SK-N-MC (cell line): ENCODE measurements around the gene SOX6.
A peak's percentile ranks its signal among the peaks of the same experiment; 100 is the strongest.

Experiments used
- DNase-seq: peaks from one replicate; pipeline ENCODE4 v3.0.0-alpha.2; 2011; ENCODE audit warnings: low read depth, low spot score
- H3K27ac ChIP-seq: fragments of 200-600 bp; sonication (generic); 2 replicates; pipeline ENCODE4 v1.5.1; 2016; ENCODE audit warnings: mixed run types
- H3K36me3 ChIP-seq: fragments of 200-600 bp; sonication (generic); 2 replicates; pipeline ENCODE4 v1.6.1; 2017; ENCODE audit warnings: antibody characterized with exemption, low read length, mixed read lengths; ENCODE audit not compliant: insufficient read depth
- H3K4me3 ChIP-seq: fragments of 200-600 bp; sonication (generic); 2 replicates; pipeline ENCODE4 v1.5.1; 2016
- H3K9ac ChIP-seq: fragments of 200-600 bp; sonication (generic); 2 replicates; pipeline ENCODE4 v1.8.0; 2017; ENCODE audit warnings: mixed run types, mixed read lengths; ENCODE audit not compliant: insufficient read length
- H3K9me3 ChIP-seq: fragments of 200-600 bp; sonication (generic); 2 replicates; pipeline ENCODE4 v1.6.1; 2017; ENCODE audit warnings: low read depth, mild to moderate bottlenecking, antibody characterized with exemption, low read length, moderate library complexity, mixed read lengths
- EZH2 ChIP-seq: fragments of 200-600 bp; sonication (generic); IDR thresholded peaks from one replicate; pipeline ENCODE4 v1.6.1; 2017; ENCODE audit warnings: antibody characterized with exemption
- FOXP2 ChIP-seq: optimal IDR thresholded peaks from 2 replicates; pipeline ENCODE3; 2011; ENCODE audit warnings: mild to moderate bottlenecking, moderate library complexity; ENCODE audit not compliant: insufficient read depth; ENCODE audit errors: extremely low read length, control extremely low read depth
- POLR2AphosphoS5 ChIP-seq: IDR thresholded peaks from 2 replicates; pipeline ENCODE4 v1.6.1; 2012; ENCODE audit warnings: mild to moderate bottlenecking, low read depth, low read length, borderline replicate concordance

Gene SOX6

GRCh38 chr11:16114978-16115871 lies 241.1 kb downstream of the SOX6 start:
- H3K9me3 ChIP-seq: no peaks in the 10 kb centered on the region
- no peak overlapping the region for H3K9ac ChIP-seq
- TF ChIP-seq FOXP2 (no peak), EZH2 (no peak), POLR2AphosphoS5 (no peak)
- H3K36me3 ChIP-seq: peaks cover 9% of the 10 kb centered on the region
- no peak overlapping the region for H3K4me3 ChIP-seq
- H3K27ac ChIP-seq: peak overlapping the region; percentile 47
- no peak for DNase-seq

GRCh38 chr11:16114431-16114830 lies 241.9 kb downstream of the SOX6 start:
- H3K9ac ChIP-seq: no peak overlapping the region
- no peak overlapping the region for H3K4me3 ChIP-seq
- peaks cover 17% of the 10 kb centered on the region for H3K36me3 ChIP-seq
- H3K9me3 ChIP-seq: no peaks in the 10 kb centered on the region
- TF ChIP-seq POLR2AphosphoS5: no peak
- no peak for TF ChIP-seq EZH2
- no peak for TF ChIP-seq FOXP2
- no peak for DNase-seq
- peak overlapping the region; percentile 47 for H3K27ac ChIP-seq

- H3K9ac ChIP-seq: peak overlapping the region; percentile 37
- H3K9me3 ChIP-seq: peaks cover 1% of the 10 kb centered on the region; the same call in 1 of the 2 replicates
- TF ChIP-seq FOXP2 (no peak), EZH2 (no peak), POLR2AphosphoS5 (no peak)
- H3K4me3 ChIP-seq: peak overlapping the region; percentile 56; the same call in 1 of the 2 replicates
- no peak for DNase-seq
- peaks cover 36% of the 10 kb centered on the region for H3K36me3 ChIP-seq
- peak overlapping the region; percentile 77 for H3K27ac ChIP-seq
Observed at GRCh38 chr11:16111690-16112089, 244.7 kb downstream of the SOX6 start.

GRCh38 chr11:16110886-16111285 lies 245.5 kb downstream of the SOX6 start:
- TF ChIP-seq POLR2AphosphoS5 (no peak), FOXP2 (no peak), EZH2 (no peak)
- H3K9me3 ChIP-seq: peaks cover 7% of the 10 kb centered on the region; the same call in 1 of the 2 replicates
- peak overlapping the region; percentile 37 for H3K9ac ChIP-seq
- peaks cover 41% of the 10 kb centered on the region for H3K36me3 ChIP-seq
- peak overlapping the region; percentile 56; the same call in 1 of the 2 replicates for H3K4me3 ChIP-seq
- DNase-seq: no peak
- H3K27ac ChIP-seq: peak overlapping the region; percentile 77

GRCh38 chr11:16099343-16099900 lies 256.9 kb downstream of the SOX6 start:
- Histone ChIP-seq H3K9me3 (no peaks in the 10 kb centered on the region), H3K9ac (peak overlapping the region; percentile 56), H3K36me3 (peaks cover 20% of the 10 kb centered on the region), H3K27ac (peak overlapping the region; percentile 93), H3K4me3 (peak overlapping the region; percentile 71)
- peak; percentile 94 for DNase-seq
- TF ChIP-seq EZH2: no peak
- peak; percentile 18; the same call in 1 of the 2 replicates for TF ChIP-seq POLR2AphosphoS5

- Histone ChIP-seq H3K4me3 (peak overlapping the region; percentile 71), H3K9ac (peak overlapping the region; percentile 56), H3K36me3 (peaks cover 24% of the 10 kb centered on the region), H3K27ac (peak overlapping the region; percentile 93), H3K9me3 (no peaks in the 10 kb centered on the region)
- peak; percentile 65 for DNase-seq
- TF ChIP-seq FOXP2: no peak
- no peak; the same call in 1 of the 2 replicates for TF ChIP-seq POLR2AphosphoS5
- no peak for TF ChIP-seq EZH2
Observed at GRCh38 chr11:16098526-16099205, 257.7 kb downstream of the SOX6 start.

GRCh38 chr11:16097543-16097942 lies 258.8 kb downstream of the SOX6 start:
- Histone ChIP-seq H3K9ac (no peak overlapping the region), H3K36me3 (peaks cover 20% of the 10 kb centered on the region), H3K9me3 (no peaks in the 10 kb centered on the region), H3K4me3 (no peak overlapping the region), H3K27ac (peak overlapping the region; percentile 93; the same call in 1 of the 2 replicates)
- DNase-seq: no peak
- TF ChIP-seq EZH2 (no peak), POLR2AphosphoS5 (no peak), FOXP2 (no peak)

GRCh38 chr11:16096336-16096735 lies 260.0 kb downstream of the SOX6 start:
- TF ChIP-seq EZH2 (no peak), FOXP2 (no peak), POLR2AphosphoS5 (no peak)
- Histone ChIP-seq H3K4me3 (no peak overlapping the region), H3K9ac (no peak overlapping the region), H3K9me3 (no peaks in the 10 kb centered on the region), H3K27ac (peak overlapping the region; percentile 35; the same call in 1 of the 2 replicates), H3K36me3 (peaks cover 20% of the 10 kb centered on the region)
- no peak for DNase-seq
